ENCODE results near the gene HOXC12. TPM values are rescaled to one million over a fixed set of nuclear protein-coding genes. Genes with fewer than 3 reads are reported as not detected.
A peak's percentile ranks its signal among the peaks of the same experiment; 100 is the strongest.

The HOXC12 gene
- total and polyA plus RNA-seq, 2 of the 8 experiments (the other 6 are each of a cell fraction or from before 2014, with no cell fraction given), result not detected

DNA sequence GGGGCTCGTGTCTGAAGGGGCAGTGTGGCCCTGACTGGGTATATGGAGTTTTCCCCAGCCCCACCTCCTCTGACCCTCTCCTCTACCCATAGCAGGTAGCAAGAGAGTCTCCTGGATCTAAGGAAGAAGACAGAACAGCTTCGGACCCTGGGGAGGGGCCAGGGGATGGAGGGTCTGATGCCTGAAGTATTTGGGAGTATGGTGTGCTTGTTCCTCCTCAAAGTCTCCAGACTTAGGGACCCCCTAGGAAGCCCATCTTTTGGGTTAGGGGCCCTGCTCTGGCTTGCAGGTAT lies 53.5 kb downstream of the HOXC12 start:
- H4K8ac ChIP-seq (ENCODE audit: extremely low read depth, insufficient read depth, low read length), result no peak overlapping the region
- FAIRE-seq (no peak), DNase-seq (ENCODE audit: low read depth in 1 of 2, low spot score in 2 of 2) (no peak)
- 26% methylated on average over 2 of the region's 2 CpGs; no CpG with 5 or more reads in 1 of the 2 experiments for WGBS, 2 experiments (ENCODE audit: extremely low coverage in 1 of 2, insufficient coverage in 1 of 2, insufficient read length in 1 of 2, insufficient replicate concordance in 2 of 2, low coverage in 1 of 2, low lambda C conversion rate in 2 of 2, missing lambda C conversion rate in 1 of 2)
- H2BK15ac ChIP-seq (ENCODE audit: low read length), result no peak overlapping the region
- H3K4ac ChIP-seq (replicated peaks; ENCODE audit: insufficient read length, low read depth, low read length), result no peak overlapping the region
- POLR2A ChIA-PET (ENCODE audit: partially characterized antibody), result interaction anchor here (1.0 to 1.2 kb wide), 2 partner anchors 8 to 17 kb away, joined by 3 to 8 read pairs; partner anchors contain the start of gene HOXC9
- CTCF ChIA-PET (ENCODE audit: partially characterized antibody), result interaction anchor here (0.9 to 11.3 kb wide), 11 partner anchors 9 to 207 kb away, joined by 3 to 172 read pairs (median 46); partner anchors contain the start of genes HOXC10, HOXC5, HOXC6 and SMUG1
- H3K27me3 ChIP-seq (replicated peaks in 1 of 4; ENCODE audit: control insufficient read depth in 3 of 4, extremely low read depth in 1 of 4, insufficient read depth in 3 of 4, low read length in 3 of 4), result peaks cover 96 to 100% (median 98%) of the 10 kb centered on the region in 4 experiments
- H4K20me1 ChIP-seq (replicated peaks in 1 of 2; ENCODE audit: control insufficient read depth in 1 of 2, insufficient read depth in 2 of 2, low read length in 2 of 2), result peaks cover 0 to 40% of the 10 kb centered on the region in 2 experiments
- no peak overlapping the region for H2BK120ac ChIP-seq (replicated peaks; ENCODE audit: low read depth, low read length)
- H2AFZ ChIP-seq (ENCODE audit: low read length), result no peak overlapping the region
- H3K79me2 ChIP-seq (ENCODE audit: control insufficient read depth in 1 of 2, insufficient read depth in 2 of 2, low read length in 2 of 2), result no peaks in the 10 kb centered on the region
- no peak overlapping the region for H3K4me3 ChIP-seq (ENCODE audit: extremely low read depth in 1 of 4, insufficient read depth in 2 of 4, low read depth in 3 of 4, low read length in 4 of 4)
- TF ChIP-seq CBX5 (IDR thresholded peaks at IDR 0.05; ENCODE audit: low read depth, low read length) (no peak), FOSL1 (IDR thresholded peaks at IDR 0.05; ENCODE audit: insufficient read depth, low read depth, low read length) (no peak), HDAC6 (IDR thresholded peaks at IDR 0.05; ENCODE audit: low read depth, low read length) (no peak), RNF2 (IDR thresholded peaks at IDR 0.05; ENCODE audit: borderline replicate concordance, low read depth, low read length, missing control alignments, poor library complexity, severe bottlenecking) (peak; percentile 24), NANOG (IDR thresholded peaks at IDR 0.05; ENCODE audit: insufficient read depth, low read depth, low read length, poor library complexity, severe bottlenecking) (no peak), SIRT6 (IDR thresholded peaks at IDR 0.05; ENCODE audit: low read length) (no peak), RXRA (IDR thresholded peaks at IDR 0.05; ENCODE audit: insufficient read depth, low read depth, low read length) (no peak), BACH1 (IDR thresholded peaks at IDR 0.05; ENCODE audit: low read length) (no peak)
- H3K14ac ChIP-seq (ENCODE audit: insufficient read length), result no peak overlapping the region
- H4K5ac ChIP-seq (ENCODE audit: insufficient read length, low read depth, low read length), result no peak overlapping the region
- no peak overlapping the region for H3K9ac ChIP-seq (replicated peaks in 1 of 4; ENCODE audit: extremely low read depth in 1 of 4, low read depth in 3 of 4, low read length in 3 of 4)
- H3K18ac ChIP-seq (ENCODE audit: extremely low read depth, low read length), result no peak overlapping the region
- no peak overlapping the region for H2AK5ac ChIP-seq (ENCODE audit: low read depth, low read length)
- H3K4me1 ChIP-seq (replicated peaks in 1 of 4; ENCODE audit: control insufficient read depth in 3 of 4, insufficient read depth in 4 of 4, low read length in 3 of 4), result peaks cover 0 to 4% (median 0%) of the 10 kb centered on the region in 4 experiments; a peak in 2 of 7 replicates
- no peak overlapping the region for H3K27ac ChIP-seq (ENCODE audit: low read depth, low read length)
- no peak overlapping the region for H3K56ac ChIP-seq (replicated peaks; ENCODE audit: insufficient read length, low read depth, low read length)
- no peak overlapping the region for H4K91ac ChIP-seq (replicated peaks; ENCODE audit: insufficient read length, low read length)
- H3K36me3 ChIP-seq (ENCODE audit: control insufficient read depth in 2 of 4, insufficient read depth in 4 of 4, low read length in 3 of 4), result no peaks in the 10 kb centered on the region
- no peaks in the 10 kb centered on the region for H3K79me1 ChIP-seq (ENCODE audit: low read depth, low read length)
- no peak overlapping the region for H2BK5ac ChIP-seq (ENCODE audit: low read depth, low read length)
- no peak overlapping the region for H3K4me2 ChIP-seq (ENCODE audit: insufficient read depth in 1 of 2, low read depth in 2 of 2, low read length in 2 of 2)
- H3K9me3 ChIP-seq (ENCODE audit: insufficient read depth in 2 of 2, low read depth in 1 of 2, low read length in 1 of 2), result no peaks in the 10 kb centered on the region
- H3K23me2 ChIP-seq (ENCODE audit: low read depth, low read length), result no peaks in the 10 kb centered on the region
- H3K23ac ChIP-seq (ENCODE audit: insufficient read length), result no peak overlapping the region
- no peak overlapping the region for H2BK12ac ChIP-seq (ENCODE audit: low read depth, low read length)
- H2BK20ac ChIP-seq (ENCODE audit: low read length), result no peak overlapping the region

All from H1 (cell line).